Loucy (cell line): ENCODE results near the gene SCYGR2.

ENCODE experiments used
- H2AFZ ChIP-seq: fragments of 200-600 bp; sonication (generic); 2 replicates; pipeline ENCODE4 v1.6.0; 2016; ENCODE audit warnings: antibody characterized with exemption, mild to moderate bottlenecking, low read length, moderate library complexity
- H3F3A ChIP-seq: fragments of 200-600 bp; 2 replicates; pipeline ENCODE4 v1.6.0; 2016; ENCODE audit warnings: antibody characterized with exemption, low read depth, mild to moderate bottlenecking
- H3K27me3 ChIP-seq: fragments of 200-600 bp; sonication (generic); 2 replicates; pipeline ENCODE4 v1.6.1; 2014; ENCODE audit warnings: low read length, mild to moderate bottlenecking; ENCODE audit not compliant: insufficient read depth, poor library complexity, severe bottlenecking
- H3K36me3 ChIP-seq: fragments of 200-600 bp; sonication (generic); 2 replicates; pipeline ENCODE4 v1.6.1; 2016; ENCODE audit warnings: low read length; ENCODE audit not compliant: insufficient read depth
- H3K4me1 ChIP-seq: fragments of 200-600 bp; sonication (generic); 2 replicates; pipeline ENCODE4 v1.5.1; 2014; ENCODE audit warnings: low read length, mild to moderate bottlenecking; ENCODE audit not compliant: insufficient read depth, poor library complexity, severe bottlenecking
- H3K4me2 ChIP-seq: fragments of 200-600 bp; sonication (generic); 2 replicates; pipeline ENCODE4 v1.6.0; 2014; ENCODE audit warnings: antibody characterized with exemption, low read length, low read depth, mild to moderate bottlenecking; ENCODE audit not compliant: poor library complexity, severe bottlenecking
- H3K4me3 ChIP-seq: fragments of 200-600 bp; sonication (generic); 2 replicates; pipeline ENCODE4 v1.5.1; 2014; ENCODE audit warnings: low read length, mild to moderate bottlenecking, mixed read lengths; ENCODE audit not compliant: poor library complexity, severe bottlenecking
- H3K79me2 ChIP-seq: fragments of 200-600 bp; sonication (generic); 2 replicates; pipeline ENCODE4 v1.6.1; 2014; ENCODE audit warnings: low read length; ENCODE audit not compliant: insufficient read depth
- H3K9ac ChIP-seq: fragments of 200-600 bp; sonication (generic); 2 replicates; pipeline ENCODE4 v1.6.0; 2014; ENCODE audit warnings: mild to moderate bottlenecking, low read depth, low read length, moderate library complexity; ENCODE audit not compliant: poor library complexity, severe bottlenecking
- H3K9me2 ChIP-seq: fragments of 200-600 bp; sonication (generic); replicated peaks from 2 replicates; pipeline ENCODE4 v1.6.1; 2016; ENCODE audit warnings: low read depth, low read length, mixed read lengths
- H3K9me3 ChIP-seq: fragments of 200-600 bp; sonication (generic); 2 replicates; pipeline ENCODE4 v1.6.1; 2014; ENCODE audit warnings: mild to moderate bottlenecking, antibody characterized with exemption, low read length, low read depth; ENCODE audit not compliant: insufficient read depth
- H4K20me1 ChIP-seq: fragments of 200-600 bp; sonication (generic); 2 replicates; pipeline ENCODE4 v1.6.0; 2014; ENCODE audit warnings: antibody characterized with exemption, low read length, mild to moderate bottlenecking; ENCODE audit not compliant: insufficient read depth, poor library complexity, severe bottlenecking
- CTCF ChIP-seq: fragments of 200-600 bp; sonication (generic); conservative IDR thresholded peaks from 2 replicates; pipeline ENCODE4 v1.5.1; 2014; ENCODE audit warnings: mild to moderate bottlenecking, antibody characterized with exemption, low read length
- EZH2phosphoT487 ChIP-seq: fragments of 200-600 bp; IDR thresholded peaks from 2 replicates; pipeline ENCODE4 v1.6.1; 2018; ENCODE audit warnings: antibody characterized with exemption, mild to moderate bottlenecking, moderate library complexity, borderline replicate concordance

SCYGR2 gene

GRCh38 chr2:227597998-227598397 is 695 bp upstream of the SCYGR2 start:
- Histone ChIP-seq H2AFZ (no peak overlapping the region), H3K9me2 (no peaks in the 10 kb centered on the region), H3K27me3 (no peaks in the 10 kb centered on the region), H3K9ac (no peak overlapping the region), H3K4me3 (no peak overlapping the region), H3K4me1 (no peaks in the 10 kb centered on the region), H3K4me2 (no peak overlapping the region), H3K79me2 (no peaks in the 10 kb centered on the region), H3K9me3 (no peaks in the 10 kb centered on the region), H3K36me3 (no peaks in the 10 kb centered on the region), H4K20me1 (no peaks in the 10 kb centered on the region), H3F3A (no peaks in the 10 kb centered on the region)
- TF ChIP-seq CTCF = no peak
- no peak for TF ChIP-seq EZH2phosphoT487

- Histone ChIP-seq H3K9me2 (no peaks in the 10 kb centered on the region), H3F3A (no peaks in the 10 kb centered on the region), H4K20me1 (no peaks in the 10 kb centered on the region), H2AFZ (no peak overlapping the region), H3K4me2 (no peak overlapping the region), H3K27me3 (no peaks in the 10 kb centered on the region), H3K9ac (no peak overlapping the region), H3K79me2 (no peaks in the 10 kb centered on the region), H3K9me3 (no peaks in the 10 kb centered on the region), H3K4me1 (no peaks in the 10 kb centered on the region), H3K36me3 (no peaks in the 10 kb centered on the region), H3K4me3 (no peak overlapping the region)
- TF ChIP-seq CTCF (no peak), EZH2phosphoT487 (no peak)
These were observed 3.7 kb downstream of the SCYGR2 start for GRCh38 chr2:227602358-227602757.

GRCh38 chr2:227606476-227606875 is 7.8 kb downstream of the SCYGR2 start:
- TF ChIP-seq CTCF = no peak
- TF ChIP-seq EZH2phosphoT487 = no peak
- Histone ChIP-seq H3F3A (no peaks in the 10 kb centered on the region), H3K36me3 (no peaks in the 10 kb centered on the region), H3K4me3 (no peak overlapping the region), H3K4me2 (no peak overlapping the region), H3K4me1 (no peaks in the 10 kb centered on the region), H2AFZ (no peak overlapping the region), H4K20me1 (no peaks in the 10 kb centered on the region), H3K79me2 (no peaks in the 10 kb centered on the region), H3K27me3 (no peaks in the 10 kb centered on the region), H3K9me2 (no peaks in the 10 kb centered on the region), H3K9me3 (no peaks in the 10 kb centered on the region), H3K9ac (no peak overlapping the region)
